ENCODE results near the gene SCN7A.

GRCh38 chr2:166449439-166449838, 44.6 kb downstream of the SCN7A start:
- TF ChIP-seq POLR2A (IDR thresholded peaks at IDR 0.05): no peak
- TF ChIP-seq, protein P1, sequence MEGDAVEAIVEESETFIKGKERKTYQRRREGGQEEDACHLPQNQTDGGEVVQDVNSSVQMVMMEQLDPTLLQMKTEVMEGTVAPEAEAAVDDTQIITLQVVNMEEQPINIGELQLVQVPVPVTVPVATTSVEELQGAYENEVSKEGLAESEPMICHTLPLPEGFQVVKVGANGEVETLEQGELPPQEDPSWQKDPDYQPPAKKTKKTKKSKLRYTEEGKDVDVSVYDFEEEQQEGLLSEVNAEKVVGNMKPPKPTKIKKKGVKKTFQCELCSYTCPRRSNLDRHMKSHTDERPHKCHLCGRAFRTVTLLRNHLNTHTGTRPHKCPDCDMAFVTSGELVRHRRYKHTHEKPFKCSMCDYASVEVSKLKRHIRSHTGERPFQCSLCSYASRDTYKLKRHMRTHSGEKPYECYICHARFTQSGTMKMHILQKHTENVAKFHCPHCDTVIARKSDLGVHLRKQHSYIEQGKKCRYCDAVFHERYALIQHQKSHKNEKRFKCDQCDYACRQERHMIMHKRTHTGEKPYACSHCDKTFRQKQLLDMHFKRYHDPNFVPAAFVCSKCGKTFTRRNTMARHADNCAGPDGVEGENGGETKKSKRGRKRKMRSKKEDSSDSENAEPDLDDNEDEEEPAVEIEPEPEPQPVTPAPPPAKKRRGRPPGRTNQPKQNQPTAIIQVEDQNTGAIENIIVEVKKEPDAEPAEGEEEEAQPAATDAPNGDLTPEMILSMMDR (IDR thresholded peaks at IDR 0.05): no peak

All from testis (tissue), 2 donors.